Adrenal gland (tissue), 5 donors: Measurements from ENCODE around the gene GRIK5.

Experiments
- POLR2A ChIP-seq, 2 donors: fragments of 450-650 bp; IDR thresholded peaks; one replicate each; pipeline ENCODE4 v1.6.1; 2017; ENCODE audit warnings: antibody characterized with exemption in 2 of 2, mild to moderate bottlenecking in 2 of 2, moderate library complexity in 1 of 2
- TF ChIP-seq, protein P1 (sequence below), 6 experiments: fragments of 450-650 bp in 4 of 6; fragments of 200-600 bp in 2 of 6; sonication (generic) in 1 of 6; IDR thresholded peaks; 1 replicate in 5 of 6; 2 replicates in 1 of 6; pipeline versions ENCODE4 v1.5.1 to v1.8.0; 2016 to 2021; ENCODE audit warnings: antibody characterized with exemption in 6 of 6, mild to moderate bottlenecking in 2 of 6, moderate library complexity in 1 of 6
- donor health status: DM: no; HTN: no; CAD: no.

DNA sequence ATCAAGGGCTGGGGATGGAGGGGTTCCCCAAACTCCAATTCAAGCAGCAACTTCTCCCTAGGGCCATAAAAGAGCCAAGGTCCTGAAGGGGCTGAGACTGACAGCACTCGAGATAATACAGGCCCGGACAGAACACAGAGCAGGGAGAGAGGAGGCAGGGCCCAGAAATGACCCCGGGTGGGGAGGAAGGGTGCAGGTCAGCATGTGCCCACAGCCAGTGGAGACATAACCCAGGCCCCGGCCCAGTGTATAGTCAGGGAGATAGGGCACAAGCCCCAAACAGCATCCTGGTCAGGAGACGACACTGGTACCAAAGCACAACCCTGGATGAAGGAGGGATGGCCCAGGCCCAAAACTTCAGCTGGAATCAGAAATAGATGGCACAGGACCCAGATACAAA lies 47.4 kb downstream of the GRIK5 start:
- TF ChIP-seq, protein P1, sequence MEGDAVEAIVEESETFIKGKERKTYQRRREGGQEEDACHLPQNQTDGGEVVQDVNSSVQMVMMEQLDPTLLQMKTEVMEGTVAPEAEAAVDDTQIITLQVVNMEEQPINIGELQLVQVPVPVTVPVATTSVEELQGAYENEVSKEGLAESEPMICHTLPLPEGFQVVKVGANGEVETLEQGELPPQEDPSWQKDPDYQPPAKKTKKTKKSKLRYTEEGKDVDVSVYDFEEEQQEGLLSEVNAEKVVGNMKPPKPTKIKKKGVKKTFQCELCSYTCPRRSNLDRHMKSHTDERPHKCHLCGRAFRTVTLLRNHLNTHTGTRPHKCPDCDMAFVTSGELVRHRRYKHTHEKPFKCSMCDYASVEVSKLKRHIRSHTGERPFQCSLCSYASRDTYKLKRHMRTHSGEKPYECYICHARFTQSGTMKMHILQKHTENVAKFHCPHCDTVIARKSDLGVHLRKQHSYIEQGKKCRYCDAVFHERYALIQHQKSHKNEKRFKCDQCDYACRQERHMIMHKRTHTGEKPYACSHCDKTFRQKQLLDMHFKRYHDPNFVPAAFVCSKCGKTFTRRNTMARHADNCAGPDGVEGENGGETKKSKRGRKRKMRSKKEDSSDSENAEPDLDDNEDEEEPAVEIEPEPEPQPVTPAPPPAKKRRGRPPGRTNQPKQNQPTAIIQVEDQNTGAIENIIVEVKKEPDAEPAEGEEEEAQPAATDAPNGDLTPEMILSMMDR (IDR thresholded peaks at IDR 0.05): no peak
- TF ChIP-seq POLR2A (IDR thresholded peaks at IDR 0.05): no peak
